WTC11 (cell line): ENCODE results near the gene GDPD3. TPM values are rescaled to one million over a fixed set of nuclear protein-coding genes. Genes with fewer than 3 reads are reported as not detected.

ENCODE experiments used
- ATAC-seq: fragments of 200-7000 bp; cut with Tn5 transposase; 2 replicates; pipeline ENCODE4 v1.10.0; 2021; ENCODE audit warnings: mild to moderate bottlenecking, moderate library complexity
- CTCF ChIA-PET: fragments of 300-600 bp; sonication (Branson Sonifier 250); formaldehyde crosslinking; loops from one replicate; lab custom pipeline; 2021; ENCODE audit warnings: antibody characterized with exemption; lab: Charles Lee
- POLR2A ChIA-PET: fragments of 350-600 bp; sonication (Branson Sonifier 250); formaldehyde crosslinking; loops from one replicate; lab custom pipeline; 2021; ENCODE audit warnings: antibody characterized with exemption; lab: Charles Lee
- DNase-seq: peaks from one replicate; pipeline ENCODE4 v3.0.0; 2021; ENCODE audit warnings: low spot score
- H3K27ac Mint-ChIP-seq: 2 replicates; pipeline ENCODE4 v1.8.0; 2021; ENCODE audit warnings: mixed read lengths
- H3K27me3 Mint-ChIP-seq: 2 replicates; pipeline ENCODE4 v1.8.0; 2021; ENCODE audit warnings: low read depth, mild to moderate bottlenecking, moderate library complexity, mixed read lengths
- H3K36me3 Mint-ChIP-seq: 2 replicates; pipeline ENCODE4 v1.8.0; 2021; ENCODE audit warnings: mixed read lengths
- H3K4me1 Mint-ChIP-seq: 2 replicates; pipeline ENCODE4 v1.8.0; 2022; ENCODE audit warnings: mixed read lengths
- H3K4me3 Mint-ChIP-seq: 2 replicates; pipeline ENCODE4 v1.8.0; 2021; ENCODE audit warnings: mild to moderate bottlenecking, moderate library complexity, mixed read lengths
- H3K9me3 Mint-ChIP-seq: 2 replicates; pipeline ENCODE4 v1.8.0; 2021; ENCODE audit warnings: mixed read lengths
- CBFB ChIP-seq: sonication (generic); formaldehyde crosslinking; IDR thresholded peaks from 2 replicates; pipeline ENCODE4 v1.8.1; 2022; ENCODE audit warnings: mild to moderate bottlenecking, low read depth, missing genetic modification reagents
- CREM ChIP-seq: sonication (generic); formaldehyde crosslinking; IDR thresholded peaks from 2 replicates; pipeline ENCODE4 v1.8.1; 2022; ENCODE audit warnings: mild to moderate bottlenecking, missing genetic modification reagents, moderate library complexity
- E2F5 ChIP-seq: sonication (generic); formaldehyde crosslinking; IDR thresholded peaks from 2 replicates; pipeline ENCODE4 v1.8.1; 2022; ENCODE audit warnings: mild to moderate bottlenecking, moderate library complexity, missing genetic modification reagents
- FOXK1 ChIP-seq: sonication (generic); formaldehyde crosslinking; IDR thresholded peaks from 2 replicates; pipeline ENCODE4 v1.8.0; 2022; ENCODE audit warnings: mild to moderate bottlenecking, moderate library complexity, missing genetic modification reagents
- FOXP4 ChIP-seq: sonication (generic); formaldehyde crosslinking; IDR thresholded peaks from 2 replicates; pipeline ENCODE4 v1.8.0; 2022; ENCODE audit warnings: mild to moderate bottlenecking, missing genetic modification reagents
- KAT7 ChIP-seq: sonication (generic); formaldehyde crosslinking; IDR thresholded peaks from 2 replicates; pipeline ENCODE4 v1.8.1; 2023; ENCODE audit warnings: missing genetic modification reagents, mild to moderate bottlenecking, borderline replicate concordance
- MAX ChIP-seq: sonication (generic); formaldehyde crosslinking; IDR thresholded peaks from 2 replicates; pipeline ENCODE4 v1.8.0; 2022; ENCODE audit warnings: mild to moderate bottlenecking, missing genetic modification reagents
- MXD4 ChIP-seq: fragments of 250-450 bp; sonication (Bioruptor Pico); IDR thresholded peaks from 2 replicates; pipeline ENCODE4 v1.8.0; 2021; ENCODE audit warnings: mild to moderate bottlenecking, moderate library complexity, borderline replicate concordance
- MYBL2 ChIP-seq: sonication (generic); formaldehyde crosslinking; IDR thresholded peaks from 2 replicates; pipeline ENCODE4 v1.8.1; 2023; ENCODE audit warnings: mild to moderate bottlenecking, moderate library complexity, missing genetic modification reagents
- NFE2L1 ChIP-seq: sonication (generic); formaldehyde crosslinking; IDR thresholded peaks from 2 replicates; pipeline ENCODE4 v1.8.1; 2023; ENCODE audit warnings: missing genetic modification reagents
- SMAD3 ChIP-seq: sonication (generic); formaldehyde crosslinking; IDR thresholded peaks from 2 replicates; pipeline ENCODE4 v1.8.0; 2022; ENCODE audit warnings: missing genetic modification reagents, mild to moderate bottlenecking, borderline replicate concordance
- SP1 ChIP-seq: sonication (generic); formaldehyde crosslinking; conservative IDR thresholded peaks from 2 replicates; pipeline ENCODE4 v1.8.1; 2022; ENCODE audit warnings: missing genetic modification reagents
- TEAD1 ChIP-seq: sonication (generic); formaldehyde crosslinking; IDR thresholded peaks from 2 replicates; pipeline ENCODE4 v1.8.0; 2022; ENCODE audit warnings: mild to moderate bottlenecking, missing genetic modification reagents
- ZBTB21 ChIP-seq: sonication (generic); formaldehyde crosslinking; IDR thresholded peaks from 2 replicates; pipeline ENCODE4 v1.8.1; 2023; ENCODE audit warnings: mild to moderate bottlenecking, missing genetic modification reagents, borderline replicate concordance
- ZNF263 ChIP-seq: sonication (generic); formaldehyde crosslinking; IDR thresholded peaks from 2 replicates; pipeline ENCODE4 v1.8.1; 2022; ENCODE audit warnings: low read depth, mild to moderate bottlenecking, moderate library complexity, missing genetic modification reagents
- ZNF281 ChIP-seq: sonication (generic); formaldehyde crosslinking; IDR thresholded peaks from 2 replicates; pipeline ENCODE4 v1.8.0; 2023; ENCODE audit warnings: mild to moderate bottlenecking, missing genetic modification reagents
- ZNF423 ChIP-seq: fragments of 250-450 bp; sonication (Bioruptor Pico); IDR thresholded peaks from 2 replicates; pipeline ENCODE4 v2.1.2; 2022; ENCODE audit warnings: mild to moderate bottlenecking, moderate library complexity
- ZNF425 ChIP-seq: fragments of 250-450 bp; sonication (Bioruptor Pico); conservative IDR thresholded peaks from 2 replicates; pipeline ENCODE4 v1.9.0; 2021; ENCODE audit warnings: mild to moderate bottlenecking
- total RNA-seq: library from RNA; stranded (reverse); gene quantifications from 3 replicates; pipeline ENCODE4 v1.2.3, GENCODE V29; 2021

The GDPD3 gene
- total RNA-seq, 1 experiment from 2014 or later: 2.5 TPM

GRCh38 chr16:30104090-30104489 lies 9.2 kb downstream of the GDPD3 start (continued):
- TF ChIP-seq ZNF425 (CRISPR knock-in tag): no peak
- TF ChIP-seq MAX (CRISPR knock-in tag): no peak
- TF ChIP-seq ZNF423 (CRISPR knock-in tag): no peak

GRCh38 chr16:30096862-30097563 lies 16.3 kb downstream of the GDPD3 start:
- Mint-ChIP-seq H3K27ac (peak overlapping the region; percentile 96), H3K4me3 (peak overlapping the region; percentile 80), H3K27me3 (peaks cover 16% of the 10 kb centered on the region)
- TF ChIP-seq CBFB (CRISPR knock-in tag) (no peak), CREM (CRISPR knock-in tag) (no peak), SMAD3 (CRISPR knock-in tag) (no peak), ZBTB21 (CRISPR knock-in tag) (0 out of 2 replicates have a peak, but pooled peaks have one; percentile 22)
- TF ChIP-seq, all 79 proteins: peak for 1
- Mint-ChIP-seq H3K4me1 (peaks cover 19% of the 10 kb centered on the region), H3K36me3 (peaks cover 29% of the 10 kb centered on the region), H3K9me3 (peaks cover 22% of the 10 kb centered on the region)
- CTCF ChIA-PET: interaction anchor here (0.8 to 4.2 kb wide), 6 partner anchors 15 to 519 kb away, joined by 3 to 33 read pairs (median 4); partner anchors contain the start of genes ALDOA and DCTPP1
- DNase-seq: peak; percentile 40
- POLR2A ChIA-PET: interaction anchor here (0.6 to 1.2 kb wide), 2 partner anchors 32 to 417 kb away, joined by 3 to 9 read pairs; partner anchors contain the start of gene ALDOA
- ATAC-seq: peak; percentile 8

GRCh38 chr16:30096105-30096861 lies 17.1 kb downstream of the GDPD3 start, which contains the start of gene YPEL3:
Gene YPEL3, minus strand, starts transcription at chr16:30096213. Its CDS starts 731 bp downstream, at chr16:30095482.
- Mint-ChIP-seq H3K27ac (peak within 1 kb of the TSS; percentile 96), H3K9me3 (peaks cover 22% of the 10 kb centered on the region), H3K36me3 (peaks cover 29% of the 10 kb centered on the region), H3K4me1 (peaks cover 19% of the 10 kb centered on the region), H3K27me3 (peaks cover 16% of the 10 kb centered on the region), H3K4me3 (peak within 1 kb of the TSS; percentile 80)
- POLR2A ChIA-PET: interaction anchor here (1.2 to 1.5 kb wide), 2 partner anchors 20 to 31 kb away, joined by 3 read pairs; partner anchors contain the start of gene ALDOA
- DNase-seq (peak; percentile 92), ATAC-seq (peak; percentile 54)
- CTCF ChIA-PET: interaction anchor here (0.5 to 4.2 kb wide), 8 partner anchors 16 to 586 kb away, joined by 3 to 33 read pairs (median 4); partner anchors contain the start of genes ALDOA and DCTPP1
- no peak for TF ChIP-seq ZNF423 (CRISPR knock-in tag)
- 0 out of 2 replicates have a peak, but pooled peaks have one; percentile 15 for TF ChIP-seq MYBL2 (CRISPR knock-in tag)
- TF ChIP-seq ZNF281 (CRISPR knock-in tag): 0 out of 2 replicates have a peak, but pooled peaks have one; percentile 40
- 0 out of 2 replicates have a peak, but pooled peaks have one; percentile 30 for TF ChIP-seq SP1 (CRISPR knock-in tag)
- TF ChIP-seq MAX (CRISPR knock-in tag): peak; percentile 71
- TF ChIP-seq FOXP4 (CRISPR knock-in tag): peak; percentile 38; the same call in 1 of the 2 replicates
- no peak for TF ChIP-seq MXD4 (CRISPR knock-in tag)
- TF ChIP-seq KAT7 (CRISPR knock-in tag): no peak
- TF ChIP-seq E2F5 (CRISPR knock-in tag): peak; percentile 90; the same call in 1 of the 2 replicates
- no peak for TF ChIP-seq ZNF263 (CRISPR knock-in tag)
- peak; percentile 91 for TF ChIP-seq FOXK1 (CRISPR knock-in tag)
- TF ChIP-seq TEAD1 (CRISPR knock-in tag): 0 out of 2 replicates have a peak, but pooled peaks have one; percentile 31
- TF ChIP-seq NFE2L1: peak; percentile 14; the same call in 1 of the 2 replicates
